Putamen (tissue), 1 donor: ENCODE measurements around the gene SCGN.

Experiments used
- DNase-seq: peaks from one replicate; pipeline ENCODE4 v3.0.0-alpha.2; 2016; ENCODE audit warnings: low spot score

SCGN gene

GRCh38 chr6:25640891-25641290 is 11.1 kb upstream of the SCGN start:
- DNase-seq = no peak

- no peak for DNase-seq
Measured at GRCh38 chr6:25641377-25641776, 10.6 kb upstream of the SCGN start.

GRCh38 chr6:25641940-25642666 is 9.9 kb upstream of the SCGN start:
- no peak for DNase-seq

- DNase-seq = no peak
Measured at GRCh38 chr6:25642667-25643328, 9.2 kb upstream of the SCGN start.

GRCh38 chr6:25645916-25646315 is 6.1 kb upstream of the SCGN start:
- DNase-seq = no peak

- DNase-seq = no peak
Measured at GRCh38 chr6:25649611-25650010, 2.4 kb upstream of the SCGN start.

- DNase-seq = no peak
Measured at GRCh38 chr6:25655723-25656122, 3.7 kb downstream of the SCGN start.

GRCh38 chr6:25659633-25660368 is 7.8 kb downstream of the SCGN start:
- no peak for DNase-seq

- no peak for DNase-seq
Measured at GRCh38 chr6:25660512-25660911, 8.5 kb downstream of the SCGN start.

GRCh38 chr6:25661129-25661779 is 9.2 kb downstream of the SCGN start:
- DNase-seq = no peak

- DNase-seq = no peak
Measured at GRCh38 chr6:25665455-25665854, 13.4 kb downstream of the SCGN start.

- no peak for DNase-seq
Measured at GRCh38 chr6:25669413-25669812, 17.4 kb downstream of the SCGN start.

GRCh38 chr6:25670208-25670607 is 18.2 kb downstream of the SCGN start:
- DNase-seq = no peak

- DNase-seq = no peak
Measured at GRCh38 chr6:25670793-25671513, 18.9 kb downstream of the SCGN start.

GRCh38 chr6:25671652-25672051 is 19.6 kb downstream of the SCGN start:
- DNase-seq = no peak

- no peak for DNase-seq
Measured at GRCh38 chr6:25675167-25675566, 23.2 kb downstream of the SCGN start.

GRCh38 chr6:25676775-25677174 is 24.8 kb downstream of the SCGN start:
- no peak for DNase-seq

GRCh38 chr6:25681848-25682247 is 29.8 kb downstream of the SCGN start:
- DNase-seq = no peak

GRCh38 chr6:25682324-25682723 is 30.3 kb downstream of the SCGN start:
- no peak for DNase-seq

- no peak for DNase-seq
Measured at GRCh38 chr6:25684565-25684964, 32.5 kb downstream of the SCGN start.

GRCh38 chr6:25685251-25685650 is 33.2 kb downstream of the SCGN start:
- DNase-seq = no peak

- DNase-seq = no peak
Measured at GRCh38 chr6:25685896-25686295, 33.9 kb downstream of the SCGN start.
